BLaER1 (cell line): ENCODE data around the gene PSAT1.

Source experiments
- H3K27ac ChIP-seq: shearing (Covaris generic); formaldehyde crosslinking; 2 replicates; pipeline ENCODE4 v1.8.1; 2022
- H3K27me3 ChIP-seq: shearing (Covaris generic); formaldehyde crosslinking; 2 replicates; pipeline ENCODE4 v1.8.1; 2022
- H3K36me3 ChIP-seq: shearing (Covaris generic); formaldehyde crosslinking; 2 replicates; pipeline ENCODE4 v1.8.1; 2022
- H3K4me1 ChIP-seq: shearing (Covaris generic); formaldehyde crosslinking; 2 replicates; pipeline ENCODE4 v1.8.1; 2022
- H3K4me2 ChIP-seq: shearing (Covaris generic); formaldehyde crosslinking; 2 replicates; pipeline ENCODE4 v1.8.1; 2022
- H3K4me3 ChIP-seq: shearing (Covaris generic); formaldehyde crosslinking; 2 replicates; pipeline ENCODE4 v1.8.1; 2022
- H3K9ac ChIP-seq: shearing (Covaris generic); formaldehyde crosslinking; 2 replicates; pipeline ENCODE4 v1.8.1; 2022
- H3K9me3 ChIP-seq: shearing (Covaris generic); formaldehyde crosslinking; 2 replicates; pipeline ENCODE4 v1.8.1; 2022
- H4K20me1 ChIP-seq: shearing (Covaris generic); formaldehyde crosslinking; 2 replicates; pipeline ENCODE4 v1.8.1; 2022
- Cebpa-rat ChIP-seq: shearing (Covaris generic); IDR thresholded peaks from 2 replicates; pipeline ENCODE4 v1.8.1; 2022

The PSAT1 gene

GRCh38 chr9:78296893-78297671 lies at the start of gene PSAT1:
TSS of gene PSAT1 (plus strand) at chr9:78297125. CDS start at chr9:78297211, 86 bp downstream.
- Histone ChIP-seq H3K4me3 (peak within 1 kb of the TSS; percentile 77), H3K4me2 (peak within 1 kb of the TSS; percentile 94), H3K9me3 (no peaks in the 10 kb centered on the region), H3K4me1 (peaks cover 31% of the 10 kb centered on the region), H3K27ac (peak within 1 kb of the TSS; percentile 96), H4K20me1 (peaks cover 36% of the 10 kb centered on the region), H3K9ac (peak within 1 kb of the TSS; percentile 93), H3K36me3 (peaks cover 26% of the 10 kb centered on the region), H3K27me3 (no peaks in the 10 kb centered on the region)
- TF ChIP-seq Cebpa-rat, result peak; percentile 83; the same call in 1 of the 2 replicates

GRCh38 chr9:78248635-78249034 lies 48.3 kb upstream of the PSAT1 start:
- H3K27ac ChIP-seq, result no peak overlapping the region
- H3K4me1 ChIP-seq, result no peaks in the 10 kb centered on the region
- H4K20me1 ChIP-seq, result no peaks in the 10 kb centered on the region
- no peak overlapping the region for H3K9ac ChIP-seq
- no peak overlapping the region for H3K4me2 ChIP-seq
- no peaks in the 10 kb centered on the region for H3K27me3 ChIP-seq
- no peak overlapping the region for H3K4me3 ChIP-seq
- peaks cover 73% of the 10 kb centered on the region for H3K36me3 ChIP-seq
- no peaks in the 10 kb centered on the region for H3K9me3 ChIP-seq
- no peak for TF ChIP-seq Cebpa-rat

- Histone ChIP-seq H3K27me3 (no peaks in the 10 kb centered on the region), H3K4me1 (no peaks in the 10 kb centered on the region), H3K27ac (no peak overlapping the region), H3K9me3 (no peaks in the 10 kb centered on the region), H3K36me3 (peaks cover 70% of the 10 kb centered on the region), H3K9ac (no peak overlapping the region), H3K4me3 (no peak overlapping the region), H3K4me2 (no peak overlapping the region), H4K20me1 (no peaks in the 10 kb centered on the region)
- TF ChIP-seq Cebpa-rat, result no peak
Measured at GRCh38 chr9:78249542-78249941, 47.4 kb upstream of the PSAT1 start.

GRCh38 chr9:78252616-78253015 lies 44.3 kb upstream of the PSAT1 start:
- H3K4me1 ChIP-seq, result no peaks in the 10 kb centered on the region
- no peaks in the 10 kb centered on the region for H3K9me3 ChIP-seq
- no peak for TF ChIP-seq Cebpa-rat
- no peak overlapping the region for H3K4me3 ChIP-seq
- no peaks in the 10 kb centered on the region for H4K20me1 ChIP-seq
- H3K36me3 ChIP-seq, result peaks cover 67% of the 10 kb centered on the region
- no peak overlapping the region for H3K4me2 ChIP-seq
- H3K27ac ChIP-seq, result no peak overlapping the region
- no peak overlapping the region for H3K9ac ChIP-seq
- H3K27me3 ChIP-seq, result no peaks in the 10 kb centered on the region

GRCh38 chr9:78253285-78253684 lies 43.6 kb upstream of the PSAT1 start:
- no peak overlapping the region for H3K27ac ChIP-seq
- H3K9me3 ChIP-seq, result no peaks in the 10 kb centered on the region
- H3K9ac ChIP-seq, result no peak overlapping the region
- H3K27me3 ChIP-seq, result no peaks in the 10 kb centered on the region
- H3K4me2 ChIP-seq, result no peak overlapping the region
- peaks cover 66% of the 10 kb centered on the region for H3K36me3 ChIP-seq
- H3K4me3 ChIP-seq, result no peak overlapping the region
- H4K20me1 ChIP-seq, result no peaks in the 10 kb centered on the region
- no peaks in the 10 kb centered on the region for H3K4me1 ChIP-seq
- no peak for TF ChIP-seq Cebpa-rat

GRCh38 chr9:78261403-78262001 lies 35.4 kb upstream of the PSAT1 start:
- no peak for TF ChIP-seq Cebpa-rat
- no peak overlapping the region for H3K9ac ChIP-seq
- peaks cover 45% of the 10 kb centered on the region for H3K36me3 ChIP-seq
- H3K9me3 ChIP-seq, result no peaks in the 10 kb centered on the region
- no peaks in the 10 kb centered on the region for H3K4me1 ChIP-seq
- no peak overlapping the region for H3K4me3 ChIP-seq
- no peaks in the 10 kb centered on the region for H3K27me3 ChIP-seq
- no peaks in the 10 kb centered on the region for H4K20me1 ChIP-seq
- no peak overlapping the region for H3K4me2 ChIP-seq
- no peak overlapping the region for H3K27ac ChIP-seq

- H3K9ac ChIP-seq, result no peak overlapping the region
- no peak overlapping the region for H3K4me2 ChIP-seq
- H3K4me1 ChIP-seq, result no peaks in the 10 kb centered on the region
- no peaks in the 10 kb centered on the region for H3K9me3 ChIP-seq
- H3K36me3 ChIP-seq, result peaks cover 47% of the 10 kb centered on the region
- no peak overlapping the region for H3K27ac ChIP-seq
- no peak for TF ChIP-seq Cebpa-rat
- H3K4me3 ChIP-seq, result no peak overlapping the region
- H3K27me3 ChIP-seq, result no peaks in the 10 kb centered on the region
- no peaks in the 10 kb centered on the region for H4K20me1 ChIP-seq
Measured at GRCh38 chr9:78262655-78263054, 34.3 kb upstream of the PSAT1 start.

- Histone ChIP-seq H3K27me3 (no peaks in the 10 kb centered on the region), H4K20me1 (no peaks in the 10 kb centered on the region), H3K27ac (no peak overlapping the region), H3K4me1 (no peaks in the 10 kb centered on the region), H3K9ac (no peak overlapping the region), H3K9me3 (no peaks in the 10 kb centered on the region), H3K4me3 (no peak overlapping the region), H3K36me3 (peaks cover 81% of the 10 kb centered on the region), H3K4me2 (no peak overlapping the region)
- no peak for TF ChIP-seq Cebpa-rat
Measured at GRCh38 chr9:78267889-78268288, 29.0 kb upstream of the PSAT1 start.

- H3K9me3 ChIP-seq, result no peaks in the 10 kb centered on the region
- H3K4me2 ChIP-seq, result no peak overlapping the region
- no peaks in the 10 kb centered on the region for H4K20me1 ChIP-seq
- H3K27me3 ChIP-seq, result no peaks in the 10 kb centered on the region
- H3K27ac ChIP-seq, result no peak overlapping the region
- H3K36me3 ChIP-seq, result peaks cover 82% of the 10 kb centered on the region
- H3K9ac ChIP-seq, result no peak overlapping the region
- no peaks in the 10 kb centered on the region for H3K4me1 ChIP-seq
- no peak overlapping the region for H3K4me3 ChIP-seq
- TF ChIP-seq Cebpa-rat, result no peak
Measured at GRCh38 chr9:78269784-78270183, 27.1 kb upstream of the PSAT1 start.

GRCh38 chr9:78272307-78272706 lies 24.6 kb upstream of the PSAT1 start:
- TF ChIP-seq Cebpa-rat, result no peak
- no peaks in the 10 kb centered on the region for H3K27me3 ChIP-seq
- H3K9me3 ChIP-seq, result no peaks in the 10 kb centered on the region
- no peak overlapping the region for H3K4me2 ChIP-seq
- H4K20me1 ChIP-seq, result no peaks in the 10 kb centered on the region
- no peak overlapping the region for H3K27ac ChIP-seq
- no peaks in the 10 kb centered on the region for H3K4me1 ChIP-seq
- no peak overlapping the region for H3K9ac ChIP-seq
- H3K4me3 ChIP-seq, result no peak overlapping the region
- peaks cover 58% of the 10 kb centered on the region for H3K36me3 ChIP-seq
